ENCODE data around the gene NUDT9.

DNA sequence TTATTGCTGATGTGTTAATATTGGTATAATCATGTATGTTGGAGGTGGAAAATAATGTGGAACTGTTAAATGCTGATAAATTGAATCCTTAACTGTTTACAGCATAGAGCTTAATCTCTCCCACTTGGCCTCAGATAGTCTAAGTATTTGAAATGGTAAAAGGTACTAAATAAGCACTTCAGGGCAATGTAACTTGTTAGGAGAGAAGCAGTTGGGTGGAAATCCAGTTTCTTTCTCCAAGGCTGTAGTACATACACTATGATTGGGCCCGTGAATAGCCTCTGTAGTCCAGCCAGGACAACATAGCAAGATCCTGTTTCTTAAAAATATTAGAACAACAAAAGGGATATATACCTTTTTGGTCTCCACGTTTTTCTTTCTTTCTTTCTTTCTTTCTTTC is 39.7 kb downstream of the NUDT9 start:
- no peak for TF ChIP-seq POLR2A (IDR thresholded peaks at IDR 0.05)
- TF ChIP-seq, protein P1, sequence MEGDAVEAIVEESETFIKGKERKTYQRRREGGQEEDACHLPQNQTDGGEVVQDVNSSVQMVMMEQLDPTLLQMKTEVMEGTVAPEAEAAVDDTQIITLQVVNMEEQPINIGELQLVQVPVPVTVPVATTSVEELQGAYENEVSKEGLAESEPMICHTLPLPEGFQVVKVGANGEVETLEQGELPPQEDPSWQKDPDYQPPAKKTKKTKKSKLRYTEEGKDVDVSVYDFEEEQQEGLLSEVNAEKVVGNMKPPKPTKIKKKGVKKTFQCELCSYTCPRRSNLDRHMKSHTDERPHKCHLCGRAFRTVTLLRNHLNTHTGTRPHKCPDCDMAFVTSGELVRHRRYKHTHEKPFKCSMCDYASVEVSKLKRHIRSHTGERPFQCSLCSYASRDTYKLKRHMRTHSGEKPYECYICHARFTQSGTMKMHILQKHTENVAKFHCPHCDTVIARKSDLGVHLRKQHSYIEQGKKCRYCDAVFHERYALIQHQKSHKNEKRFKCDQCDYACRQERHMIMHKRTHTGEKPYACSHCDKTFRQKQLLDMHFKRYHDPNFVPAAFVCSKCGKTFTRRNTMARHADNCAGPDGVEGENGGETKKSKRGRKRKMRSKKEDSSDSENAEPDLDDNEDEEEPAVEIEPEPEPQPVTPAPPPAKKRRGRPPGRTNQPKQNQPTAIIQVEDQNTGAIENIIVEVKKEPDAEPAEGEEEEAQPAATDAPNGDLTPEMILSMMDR (IDR thresholded peaks at IDR 0.05) = no peak

Measured in thyroid gland (tissue), 4 donors.